NK-92 treated with Interleukin-12 subunit alpha and Interleukin-12 subunit beta, amount 100 ng/mL, for 24 hours (cell line): ENCODE data around the gene PLPPR5.
"Not testable (repeated sequence)": the region's sequence is repeated elsewhere in the genome, so short reads cannot be mapped to it uniquely, and the experiment has no call there.

Experiments
- DNase-seq: peaks from one replicate; lab custom pipeline; 2025; lab: John Stamatoyannopoulos, UW

PLPPR5 gene

GRCh38 chr1:99004861-99005442 is at the start of gene PLPPR5:
Gene PLPPR5 (minus strand): TSS chr1:99004861. CDS start chr1:99004671, 190 bp downstream.
- DNase-seq, result no peak

- no peak for DNase-seq
Observed at GRCh38 chr1:99051611-99052283, 47.1 kb upstream of the PLPPR5 start.

GRCh38 chr1:99049745-99050144 is 45.1 kb upstream of the PLPPR5 start:
- no peak for DNase-seq

GRCh38 chr1:99036746-99037145 is 32.1 kb upstream of the PLPPR5 start:
- not testable (repeated sequence) for DNase-seq

- DNase-seq, result no peak
Observed at GRCh38 chr1:99018313-99018712, 13.7 kb upstream of the PLPPR5 start.

GRCh38 chr1:99017655-99018054 is 13.0 kb upstream of the PLPPR5 start:
- DNase-seq, result no peak

- DNase-seq, result no peak
Observed at GRCh38 chr1:99010679-99011078, 6.0 kb upstream of the PLPPR5 start.

GRCh38 chr1:99007366-99007765 is 2.7 kb upstream of the PLPPR5 start:
- no peak for DNase-seq

GRCh38 chr1:99005537-99005942 is 879 bp upstream of the PLPPR5 start:
- no peak for DNase-seq

GRCh38 chr1:99004254-99004860 is 304 bp downstream of the PLPPR5 start:
- DNase-seq, result no peak

- no peak for DNase-seq
Observed at GRCh38 chr1:99003581-99004253, 944 bp downstream of the PLPPR5 start.

- no peak for DNase-seq
Observed at GRCh38 chr1:98992844-98993243, 11.8 kb downstream of the PLPPR5 start.

GRCh38 chr1:98991127-98992012 is 13.3 kb downstream of the PLPPR5 start:
- no peak for DNase-seq

GRCh38 chr1:98989556-98989907 is 15.1 kb downstream of the PLPPR5 start:
- no peak for DNase-seq

GRCh38 chr1:98988904-98989555 is 15.6 kb downstream of the PLPPR5 start:
- no peak for DNase-seq

GRCh38 chr1:98985687-98986086 is 19.0 kb downstream of the PLPPR5 start:
- no peak for DNase-seq

GRCh38 chr1:98981917-98982513 is 22.6 kb downstream of the PLPPR5 start:
- DNase-seq, result no peak

- no peak for DNase-seq
Observed at GRCh38 chr1:98979463-98979862, 25.2 kb downstream of the PLPPR5 start.

GRCh38 chr1:98975810-98976209 is 28.9 kb downstream of the PLPPR5 start:
- no peak for DNase-seq

GRCh38 chr1:98975113-98975512 is 29.5 kb downstream of the PLPPR5 start:
- DNase-seq, result no peak
